Measurements from ENCODE around the gene MCHR1. TPM values are rescaled to one million over a fixed set of nuclear protein-coding genes. Genes with fewer than 3 reads are reported as not detected.
"Not testable (repeated sequence)": the region's sequence is repeated elsewhere in the genome, so short reads cannot be mapped to it uniquely, and the experiment has no call there.

Gene MCHR1
- total RNA-seq, 4 donors from 2014 or later, result 0.64 to 2.1 (median 0.81) TPM; not detected in 1

GRCh38 chr22:40716116-40716515 lies 36.8 kb downstream of the MCHR1 start:
- no peak overlapping the region for H3K4me3 ChIP-seq
- TF ChIP-seq, protein P1, sequence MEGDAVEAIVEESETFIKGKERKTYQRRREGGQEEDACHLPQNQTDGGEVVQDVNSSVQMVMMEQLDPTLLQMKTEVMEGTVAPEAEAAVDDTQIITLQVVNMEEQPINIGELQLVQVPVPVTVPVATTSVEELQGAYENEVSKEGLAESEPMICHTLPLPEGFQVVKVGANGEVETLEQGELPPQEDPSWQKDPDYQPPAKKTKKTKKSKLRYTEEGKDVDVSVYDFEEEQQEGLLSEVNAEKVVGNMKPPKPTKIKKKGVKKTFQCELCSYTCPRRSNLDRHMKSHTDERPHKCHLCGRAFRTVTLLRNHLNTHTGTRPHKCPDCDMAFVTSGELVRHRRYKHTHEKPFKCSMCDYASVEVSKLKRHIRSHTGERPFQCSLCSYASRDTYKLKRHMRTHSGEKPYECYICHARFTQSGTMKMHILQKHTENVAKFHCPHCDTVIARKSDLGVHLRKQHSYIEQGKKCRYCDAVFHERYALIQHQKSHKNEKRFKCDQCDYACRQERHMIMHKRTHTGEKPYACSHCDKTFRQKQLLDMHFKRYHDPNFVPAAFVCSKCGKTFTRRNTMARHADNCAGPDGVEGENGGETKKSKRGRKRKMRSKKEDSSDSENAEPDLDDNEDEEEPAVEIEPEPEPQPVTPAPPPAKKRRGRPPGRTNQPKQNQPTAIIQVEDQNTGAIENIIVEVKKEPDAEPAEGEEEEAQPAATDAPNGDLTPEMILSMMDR (IDR thresholded peaks at IDR 0.05), result no peak
- TF ChIP-seq EP300 (IDR thresholded peaks at IDR 0.05) (no peak), POLR2A (IDR thresholded peaks at IDR 0.05) (no peak), POLR2AphosphoS5 (IDR thresholded peaks at IDR 0.05) (no peak)
- H3K27ac ChIP-seq, result no peak overlapping the region
- no peaks in the 10 kb centered on the region for H3K36me3 ChIP-seq
- no peak for DNase-seq (ENCODE audit: low spot score in 2 of 2)
- peaks cover 15% of the 10 kb centered on the region for H3K4me1 ChIP-seq
- no peaks in the 10 kb centered on the region for H3K27me3 ChIP-seq
- 91% methylated on average over 9 of the region's 9 CpGs for WGBS
- H3K9me3 ChIP-seq, result no peaks in the 10 kb centered on the region

DNA sequence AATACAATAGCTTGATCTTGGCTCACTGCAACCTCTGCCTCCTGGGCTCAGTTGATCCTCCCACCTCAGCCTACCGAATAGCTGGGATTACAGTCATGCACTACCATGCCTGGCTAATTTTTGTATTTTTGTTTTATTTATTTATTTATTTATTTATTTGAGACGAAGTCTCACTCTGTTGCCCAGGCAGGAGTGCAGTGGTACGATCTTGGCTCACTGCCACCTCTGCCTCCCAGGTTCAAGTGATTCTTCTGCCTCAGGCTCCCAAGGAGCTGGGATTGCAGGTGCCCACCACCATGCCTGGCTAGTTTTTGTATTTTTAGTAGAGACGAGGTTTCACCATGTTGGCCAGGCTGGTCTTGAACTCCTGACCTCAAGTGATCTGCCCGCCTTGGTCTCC lies 38.4 kb downstream of the MCHR1 start:
- H3K4me3 ChIP-seq; H3K36me3 ChIP-seq; H3K27ac ChIP-seq; DNase-seq (ENCODE audit: low spot score in 2 of 2); H3K27me3 ChIP-seq; H3K9me3 ChIP-seq: not testable (repeated sequence)
- 80% methylated on average over 5 of the region's 5 CpGs for WGBS
- peaks cover 14% of the 10 kb centered on the region for H3K4me1 ChIP-seq

- Histone ChIP-seq H3K4me3 (no peak overlapping the region), H3K36me3 (no peaks in the 10 kb centered on the region), H3K9me3 (no peaks in the 10 kb centered on the region), H3K27me3 (no peaks in the 10 kb centered on the region), H3K4me1 (peaks cover 14% of the 10 kb centered on the region), H3K27ac (no peak overlapping the region)
- TF ChIP-seq EP300 (IDR thresholded peaks at IDR 0.05), result no peak
- no peak for TF ChIP-seq POLR2A (IDR thresholded peaks at IDR 0.05)
- TF ChIP-seq POLR2AphosphoS5 (IDR thresholded peaks at IDR 0.05), result no peak
- TF ChIP-seq, protein P1 (IDR thresholded peaks at IDR 0.05), result no peak
- DNase-seq (ENCODE audit: low spot score in 2 of 2), result no peak
- WGBS, result 83% methylated on average over 9 of the region's 9 CpGs
These were observed 39.2 kb downstream of the MCHR1 start for GRCh38 chr22:40718250-40719204.

GRCh38 chr22:40719599-40719998 lies 40.3 kb downstream of the MCHR1 start:
- no peaks in the 10 kb centered on the region for H3K36me3 ChIP-seq
- no peak overlapping the region for H3K4me3 ChIP-seq
- TF ChIP-seq, protein P1 (IDR thresholded peaks at IDR 0.05), result no peak
- TF ChIP-seq POLR2AphosphoS5 (IDR thresholded peaks at IDR 0.05) (no peak), POLR2A (IDR thresholded peaks at IDR 0.05) (no peak), EP300 (IDR thresholded peaks at IDR 0.05) (no peak)
- H3K9me3 ChIP-seq, result no peaks in the 10 kb centered on the region
- DNase-seq (ENCODE audit: low spot score in 2 of 2), result no peak
- 89% methylated on average over 6 of the region's 6 CpGs for WGBS
- no peaks in the 10 kb centered on the region for H3K27me3 ChIP-seq
- H3K27ac ChIP-seq, result no peak overlapping the region
- H3K4me1 ChIP-seq, result peaks cover 14% of the 10 kb centered on the region

- 93% methylated on average over 6 of the region's 6 CpGs for WGBS
- DNase-seq (ENCODE audit: low spot score in 2 of 2); H3K27ac ChIP-seq; H3K4me3 ChIP-seq; H3K9me3 ChIP-seq; H3K36me3 ChIP-seq; H3K27me3 ChIP-seq: not testable (repeated sequence)
- peaks cover 14% of the 10 kb centered on the region for H3K4me1 ChIP-seq
These were observed 40.9 kb downstream of the MCHR1 start for GRCh38 chr22:40720156-40720537.

GRCh38 chr22:40720538-40721256 lies 41.4 kb downstream of the MCHR1 start:
- Histone ChIP-seq H3K36me3 (no peaks in the 10 kb centered on the region), H3K27ac (no peak overlapping the region), H3K27me3 (no peaks in the 10 kb centered on the region), H3K4me1 (peaks cover 14% of the 10 kb centered on the region), H3K9me3 (no peaks in the 10 kb centered on the region), H3K4me3 (no peak overlapping the region)
- no peak for DNase-seq (ENCODE audit: low spot score in 2 of 2)
- no peak for TF ChIP-seq EP300 (IDR thresholded peaks at IDR 0.05)
- TF ChIP-seq, protein P1 (IDR thresholded peaks at IDR 0.05), result no peak
- no peak for TF ChIP-seq POLR2AphosphoS5 (IDR thresholded peaks at IDR 0.05)
- TF ChIP-seq POLR2A (IDR thresholded peaks at IDR 0.05), result no peak
- 37% methylated on average over 11 of the region's 11 CpGs for WGBS

Data from suprapubic skin (tissue), 4 donors.